ENCODE results near the gene CXorf66.

The CXorf66 gene

GRCh38 chrX:139920316-139920715, 45.0 kb downstream of the CXorf66 start:
- no peak overlapping the region for H3K4me3 ChIP-seq (ENCODE audit: low read depth, low read length)
- DNase-seq (ENCODE audit: low read depth), result no peak
- TF ChIP-seq, protein P1, sequence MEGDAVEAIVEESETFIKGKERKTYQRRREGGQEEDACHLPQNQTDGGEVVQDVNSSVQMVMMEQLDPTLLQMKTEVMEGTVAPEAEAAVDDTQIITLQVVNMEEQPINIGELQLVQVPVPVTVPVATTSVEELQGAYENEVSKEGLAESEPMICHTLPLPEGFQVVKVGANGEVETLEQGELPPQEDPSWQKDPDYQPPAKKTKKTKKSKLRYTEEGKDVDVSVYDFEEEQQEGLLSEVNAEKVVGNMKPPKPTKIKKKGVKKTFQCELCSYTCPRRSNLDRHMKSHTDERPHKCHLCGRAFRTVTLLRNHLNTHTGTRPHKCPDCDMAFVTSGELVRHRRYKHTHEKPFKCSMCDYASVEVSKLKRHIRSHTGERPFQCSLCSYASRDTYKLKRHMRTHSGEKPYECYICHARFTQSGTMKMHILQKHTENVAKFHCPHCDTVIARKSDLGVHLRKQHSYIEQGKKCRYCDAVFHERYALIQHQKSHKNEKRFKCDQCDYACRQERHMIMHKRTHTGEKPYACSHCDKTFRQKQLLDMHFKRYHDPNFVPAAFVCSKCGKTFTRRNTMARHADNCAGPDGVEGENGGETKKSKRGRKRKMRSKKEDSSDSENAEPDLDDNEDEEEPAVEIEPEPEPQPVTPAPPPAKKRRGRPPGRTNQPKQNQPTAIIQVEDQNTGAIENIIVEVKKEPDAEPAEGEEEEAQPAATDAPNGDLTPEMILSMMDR (IDR thresholded peaks at IDR 0.05; ENCODE audit: low read depth, low read length), result no peak
- TF ChIP-seq, protein P2, sequence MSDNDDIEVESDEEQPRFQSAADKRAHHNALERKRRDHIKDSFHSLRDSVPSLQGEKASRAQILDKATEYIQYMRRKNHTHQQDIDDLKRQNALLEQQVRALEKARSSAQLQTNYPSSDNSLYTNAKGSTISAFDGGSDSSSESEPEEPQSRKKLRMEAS (IDR thresholded peaks at IDR 0.05; ENCODE audit: low read depth, low read length), result no peak
- TF ChIP-seq POLR2A (IDR thresholded peaks at IDR 0.05; ENCODE audit: extremely low read depth, insufficient read length), result no peak

- no peak for DNase-seq (ENCODE audit: low read depth)
- H3K4me3 ChIP-seq (ENCODE audit: low read depth, low read length), result no peak overlapping the region
- TF ChIP-seq, protein P1 (IDR thresholded peaks at IDR 0.05; ENCODE audit: low read depth, low read length), result no peak
- TF ChIP-seq MYC (IDR thresholded peaks at IDR 0.05; ENCODE audit: low read depth, low read length) (no peak), POLR2A (IDR thresholded peaks at IDR 0.05; ENCODE audit: extremely low read depth, insufficient read length) (no peak)
- TF ChIP-seq, protein P2 (IDR thresholded peaks at IDR 0.05; ENCODE audit: low read depth, low read length), result no peak
Observed at GRCh38 chrX:139914421-139914820, 50.9 kb downstream of the CXorf66 start.

DNA sequence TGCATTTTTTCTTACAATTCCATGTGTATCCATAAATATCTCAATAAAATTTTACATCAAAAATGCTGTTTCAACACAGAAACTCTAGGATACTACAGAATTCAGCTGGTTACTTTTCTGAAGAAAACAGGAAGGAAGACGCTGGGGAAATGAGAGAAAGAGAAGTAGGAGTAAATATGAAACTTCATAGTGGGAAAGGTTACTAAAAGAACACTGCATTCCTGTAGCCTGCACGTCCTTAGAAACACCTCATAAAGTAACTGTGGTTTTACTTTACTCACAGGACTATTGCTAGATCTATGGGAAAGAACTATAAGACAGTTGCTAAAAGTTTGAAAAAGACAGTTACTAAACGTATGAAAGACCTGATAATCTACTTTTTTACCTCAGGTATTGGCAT, 55.6 kb downstream of the CXorf66 start:
- no peak for TF ChIP-seq MYC (IDR thresholded peaks at IDR 0.05; ENCODE audit: low read depth, low read length)
- TF ChIP-seq, protein P1 (IDR thresholded peaks at IDR 0.05; ENCODE audit: low read depth, low read length), result no peak
- TF ChIP-seq POLR2A (IDR thresholded peaks at IDR 0.05; ENCODE audit: extremely low read depth, insufficient read length), result no peak
- TF ChIP-seq, protein P2 (IDR thresholded peaks at IDR 0.05; ENCODE audit: low read depth, low read length), result no peak
- DNase-seq (ENCODE audit: low read depth), result peak; percentile 34
- no peak overlapping the region for H3K4me3 ChIP-seq (ENCODE audit: low read depth, low read length)

GRCh38 chrX:139907078-139907477, 58.2 kb downstream of the CXorf66 start:
- H3K4me3 ChIP-seq (ENCODE audit: low read depth, low read length), result no peak overlapping the region
- TF ChIP-seq, protein P2 (IDR thresholded peaks at IDR 0.05; ENCODE audit: low read depth, low read length), result no peak
- TF ChIP-seq POLR2A (IDR thresholded peaks at IDR 0.05; ENCODE audit: extremely low read depth, insufficient read length), result no peak
- TF ChIP-seq, protein P1 (IDR thresholded peaks at IDR 0.05; ENCODE audit: low read depth, low read length), result no peak
- no peak for TF ChIP-seq MYC (IDR thresholded peaks at IDR 0.05; ENCODE audit: low read depth, low read length)
- no peak for DNase-seq (ENCODE audit: low read depth)

DNA sequence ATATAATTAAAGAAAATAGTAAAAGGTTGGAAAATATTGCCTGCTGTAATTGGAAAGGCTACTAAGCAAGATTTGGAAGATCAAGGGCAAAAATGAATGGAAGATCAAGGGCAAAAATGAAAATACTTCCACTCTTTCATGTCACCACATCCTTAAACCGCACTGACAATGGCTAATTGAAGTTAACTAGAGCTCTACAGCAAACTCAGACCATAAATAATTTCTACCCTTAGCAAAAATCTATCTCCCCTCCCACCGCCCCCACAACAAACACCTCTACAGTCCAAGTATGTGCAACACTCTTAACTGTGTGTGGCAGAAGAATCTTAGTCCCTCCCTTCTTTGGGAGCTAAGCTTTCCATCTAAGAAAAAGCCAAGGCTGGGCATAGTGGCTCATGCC, 59.6 kb downstream of the CXorf66 start:
- no peak for DNase-seq (ENCODE audit: low read depth)
- TF ChIP-seq, protein P1 (IDR thresholded peaks at IDR 0.05; ENCODE audit: low read depth, low read length), result no peak
- TF ChIP-seq POLR2A (IDR thresholded peaks at IDR 0.05; ENCODE audit: extremely low read depth, insufficient read length) (no peak), MYC (IDR thresholded peaks at IDR 0.05; ENCODE audit: low read depth, low read length) (no peak)
- TF ChIP-seq, protein P2 (IDR thresholded peaks at IDR 0.05; ENCODE audit: low read depth, low read length), result no peak
- no peak overlapping the region for H3K4me3 ChIP-seq (ENCODE audit: low read depth, low read length)

Measured in NB4 (cell line).